Sigmoid colon (tissue), 7 donors: ENCODE data around the gene OGG1. TPM values are rescaled to one million over a fixed set of nuclear protein-coding genes. Genes with fewer than 3 reads are reported as not detected.

Source experiments
- DNase-seq: peaks from one replicate; pipeline ENCODE4 v3.0.0-alpha.2; 2019
- H3K27ac ChIP-seq, 4 donors: fragments of 200-600 bp; sonication (generic); one replicate each; pipeline ENCODE4 v1.5.1; 2016 to 2019; ENCODE audit warnings: mild to moderate bottlenecking in 1 of 4
- H3K27me3 ChIP-seq, 3 donors: fragments of 200-600 bp; sonication (generic); one replicate each; pipeline ENCODE4 v1.5.1; 2019; ENCODE audit warnings: mild to moderate bottlenecking in 1 of 3
- H3K36me3 ChIP-seq, 4 donors: fragments of 200-600 bp; sonication (generic); one replicate each; pipeline ENCODE4 v1.5.1; 2016 to 2019
- H3K4me1 ChIP-seq, 4 donors: fragments of 200-600 bp; sonication (generic); one replicate each; pipeline ENCODE4 v1.5.1; 2017 to 2019
- H3K4me3 ChIP-seq, 4 donors: fragments of 200-600 bp; sonication (generic); one replicate each; pipeline ENCODE4 v1.5.1; 2017 to 2019; ENCODE audit warnings: mild to moderate bottlenecking in 2 of 4, moderate library complexity in 1 of 4
- H3K9me3 ChIP-seq, 4 donors: fragments of 200-600 bp in 3 of 4; sonication (generic) in 3 of 4; one replicate each; pipeline versions ENCODE4 v1.5.1 to v1.6.1; 2013 to 2019
- EP300 ChIP-seq, 4 donors: sonication (generic); formaldehyde crosslinking; IDR thresholded peaks; one replicate each; pipeline ENCODE4 v1.6.1; 2017; ENCODE audit warnings: antibody characterized with exemption in 4 of 4
- POLR2A ChIP-seq, 2 donors: fragments of 450-650 bp; IDR thresholded peaks; one replicate each; pipeline ENCODE4 v1.6.1; 2016; ENCODE audit warnings: antibody characterized with exemption in 2 of 2, mild to moderate bottlenecking in 2 of 2, moderate library complexity in 2 of 2
- POLR2AphosphoS5 ChIP-seq, 4 donors: sonication (generic); formaldehyde crosslinking; IDR thresholded peaks; one replicate each; pipeline ENCODE4 v1.6.1; 2017; ENCODE audit warnings: antibody characterized with exemption in 4 of 4
- WGBS, 2 donors: extraction: QIAGEN DNeasy Blood & Tissue Kit; methylation state at CpG; one replicate each; pipeline ENCODE4 v1.1.7; 2013; 5-methylcytosine and 5-hydroxymethylcytosine counted together
- intact Hi-C: fragments of 100-400 bp; cut with DNase I; formaldehyde crosslinking; loops from one replicate; pipeline ENCODE4 v1.15.1; 2023
- polyA plus RNA-seq, 3 donors: library from polyadenylated mRNA; stranded (reverse); fragments of 200-250 nt; gene quantifications; one replicate each; pipeline ENCODE4 v1.2.3, GENCODE V29; 2013
- total RNA-seq, 4 donors: library from RNA; depleted of rRNA; stranded (reverse); fragments of >200 nt; gene quantifications; one replicate each; pipeline ENCODE4 v1.1.0, GENCODE V29; 2016
- TF ChIP-seq, protein P1 (sequence below), 4 experiments: fragments of 450-650 bp in 3 of 4; fragments of 200-600 bp in 1 of 4; IDR thresholded peaks; one replicate each; pipeline ENCODE4 v1.5.1; 2016 to 2019; ENCODE audit warnings: antibody characterized with exemption in 4 of 4, mild to moderate bottlenecking in 3 of 4, moderate library complexity in 2 of 4
- donor health status: healthy with polysubstance abuse.
- donor health status: Bipolar disorder and iron deficiency.
- donor health status: healthy.

The OGG1 gene
- total and polyA plus RNA-seq, 7 donors, result 15.6 to 34.6 (median 23.6) TPM

DNA sequence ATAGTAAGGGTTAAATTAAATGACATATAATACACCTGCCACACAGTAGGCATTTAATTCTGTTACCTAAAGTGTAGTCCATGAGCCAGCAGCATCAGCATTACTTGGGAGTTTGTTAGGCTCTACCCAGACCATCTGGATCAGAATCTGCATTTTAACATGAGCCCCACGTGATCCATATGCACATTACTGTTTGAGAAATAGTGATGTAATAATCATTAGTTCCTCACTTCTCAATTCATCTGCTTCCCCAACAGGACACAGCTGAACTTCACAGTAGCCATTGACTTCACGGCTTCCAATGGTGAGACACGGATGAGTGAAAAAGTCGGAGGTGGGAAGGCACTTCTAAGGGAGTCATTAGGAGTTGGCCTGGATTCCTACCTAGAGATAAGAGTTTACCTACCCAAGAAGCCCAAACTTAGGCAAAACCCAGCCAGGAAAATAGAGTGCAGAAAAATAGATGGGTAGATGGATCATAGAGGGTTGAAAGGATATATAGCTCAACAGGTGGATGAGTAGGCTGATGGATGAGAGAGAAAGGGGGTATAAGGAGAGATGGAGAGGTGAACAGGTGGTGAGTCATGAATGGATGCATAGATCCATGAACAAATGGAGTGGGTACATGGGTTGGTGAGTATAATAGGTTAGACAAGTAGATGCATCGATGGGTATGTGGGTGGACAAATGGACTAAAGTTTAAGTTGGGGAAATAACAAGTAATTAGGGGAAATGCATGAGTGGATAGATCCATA lies 32.8 kb upstream of the OGG1 start:
- Histone ChIP-seq H3K27ac (no peak overlapping the region), H3K36me3 (no peaks in the 10 kb centered on the region), H3K27me3 (no peaks in the 10 kb centered on the region), H3K4me1 (peaks cover 0 to 25% (median 10%) of the 10 kb centered on the region in 4 donors), H3K9me3 (no peaks in the 10 kb centered on the region), H3K4me3 (no peak overlapping the region)
- no peak for DNase-seq
- intact Hi-C loops, result loop anchor here (5.0 to 10.0 kb wide), 4 partner anchors 90 to 1020 kb away; no protein-coding TSS in a partner anchor
- 81 to 87% methylated on average over 5 of the region's 5 CpGs for WGBS, 2 donors
- no peak for TF ChIP-seq EP300 (IDR thresholded peaks at IDR 0.05)
- TF ChIP-seq POLR2AphosphoS5 (IDR thresholded peaks at IDR 0.05), result no peak
- TF ChIP-seq, protein P1, sequence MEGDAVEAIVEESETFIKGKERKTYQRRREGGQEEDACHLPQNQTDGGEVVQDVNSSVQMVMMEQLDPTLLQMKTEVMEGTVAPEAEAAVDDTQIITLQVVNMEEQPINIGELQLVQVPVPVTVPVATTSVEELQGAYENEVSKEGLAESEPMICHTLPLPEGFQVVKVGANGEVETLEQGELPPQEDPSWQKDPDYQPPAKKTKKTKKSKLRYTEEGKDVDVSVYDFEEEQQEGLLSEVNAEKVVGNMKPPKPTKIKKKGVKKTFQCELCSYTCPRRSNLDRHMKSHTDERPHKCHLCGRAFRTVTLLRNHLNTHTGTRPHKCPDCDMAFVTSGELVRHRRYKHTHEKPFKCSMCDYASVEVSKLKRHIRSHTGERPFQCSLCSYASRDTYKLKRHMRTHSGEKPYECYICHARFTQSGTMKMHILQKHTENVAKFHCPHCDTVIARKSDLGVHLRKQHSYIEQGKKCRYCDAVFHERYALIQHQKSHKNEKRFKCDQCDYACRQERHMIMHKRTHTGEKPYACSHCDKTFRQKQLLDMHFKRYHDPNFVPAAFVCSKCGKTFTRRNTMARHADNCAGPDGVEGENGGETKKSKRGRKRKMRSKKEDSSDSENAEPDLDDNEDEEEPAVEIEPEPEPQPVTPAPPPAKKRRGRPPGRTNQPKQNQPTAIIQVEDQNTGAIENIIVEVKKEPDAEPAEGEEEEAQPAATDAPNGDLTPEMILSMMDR (IDR thresholded peaks at IDR 0.05), result no peak
- TF ChIP-seq POLR2A (IDR thresholded peaks at IDR 0.05), result no peak

DNA sequence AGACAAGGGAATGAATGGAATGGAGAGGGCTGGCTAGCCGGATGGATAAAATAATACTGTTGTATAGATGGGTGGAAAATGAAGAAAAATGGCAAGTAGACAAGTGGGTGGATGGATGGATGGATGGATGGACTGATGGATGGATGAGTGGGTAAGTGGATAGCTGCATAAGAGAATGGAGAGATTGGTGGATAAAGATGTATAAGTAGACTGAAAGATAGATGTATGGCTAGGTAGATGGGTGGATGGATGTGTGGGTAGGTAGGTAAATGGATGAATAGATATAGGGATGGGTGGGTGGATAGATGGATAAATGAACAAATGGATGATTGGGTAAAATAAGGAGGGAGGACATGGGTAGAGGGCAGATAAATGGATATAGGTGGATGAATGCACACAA lies 32.2 kb upstream of the OGG1 start:
- H3K4me3 ChIP-seq, result no peak overlapping the region
- peaks cover 0 to 25% (median 10%) of the 10 kb centered on the region in 4 donors for H3K4me1 ChIP-seq
- H3K27me3 ChIP-seq, result no peaks in the 10 kb centered on the region
- DNase-seq, result no peak
- intact Hi-C loops, result loop anchor here (5.0 to 10.0 kb wide), 4 partner anchors 90 to 1020 kb away; no protein-coding TSS in a partner anchor
- 91 to 92% methylated on average over 1 of the region's 1 CpG for WGBS, 2 donors
- no peaks in the 10 kb centered on the region for H3K9me3 ChIP-seq
- H3K36me3 ChIP-seq, result no peaks in the 10 kb centered on the region
- H3K27ac ChIP-seq, result no peak overlapping the region
- TF ChIP-seq POLR2AphosphoS5 (IDR thresholded peaks at IDR 0.05) (no peak), POLR2A (IDR thresholded peaks at IDR 0.05) (no peak), EP300 (IDR thresholded peaks at IDR 0.05) (no peak)
- TF ChIP-seq, protein P1 (IDR thresholded peaks at IDR 0.05), result no peak

DNA sequence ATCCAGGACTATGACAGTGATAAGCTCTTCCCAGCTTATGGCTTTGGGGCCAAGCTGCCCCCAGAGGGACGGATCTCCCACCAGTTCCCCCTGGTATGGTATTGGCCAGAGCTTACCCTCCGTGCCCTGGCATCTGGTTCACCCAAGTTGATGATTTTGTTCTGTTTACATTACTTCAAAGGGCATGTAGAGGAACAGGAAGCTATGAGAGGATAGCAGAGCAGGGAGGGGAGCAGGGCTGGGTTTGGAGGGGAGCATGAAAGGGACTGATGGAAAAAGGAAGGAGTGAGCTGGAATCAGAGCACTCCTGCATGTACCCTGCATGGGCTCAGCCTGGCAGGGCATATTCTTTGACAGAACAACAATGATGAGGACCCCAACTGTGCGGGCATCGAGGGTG lies 31.6 kb upstream of the OGG1 start:
- Histone ChIP-seq H3K4me1 (peaks cover 0 to 25% (median 10%) of the 10 kb centered on the region in 4 donors), H3K4me3 (no peak overlapping the region), H3K27ac (no peak overlapping the region), H3K9me3 (no peaks in the 10 kb centered on the region), H3K36me3 (no peaks in the 10 kb centered on the region), H3K27me3 (no peaks in the 10 kb centered on the region)
- WGBS, 2 donors, result 56 to 68% methylated on average over 4 of the region's 4 CpGs
- no peak for DNase-seq
- TF ChIP-seq POLR2A (IDR thresholded peaks at IDR 0.05) (no peak), POLR2AphosphoS5 (IDR thresholded peaks at IDR 0.05) (no peak), EP300 (IDR thresholded peaks at IDR 0.05) (no peak)
- TF ChIP-seq, protein P1 (IDR thresholded peaks at IDR 0.05), result no peak
- intact Hi-C loops, result loop anchor here (5.0 to 10.0 kb wide), 4 partner anchors 89 to 1019 kb away; no protein-coding TSS in a partner anchor

DNA sequence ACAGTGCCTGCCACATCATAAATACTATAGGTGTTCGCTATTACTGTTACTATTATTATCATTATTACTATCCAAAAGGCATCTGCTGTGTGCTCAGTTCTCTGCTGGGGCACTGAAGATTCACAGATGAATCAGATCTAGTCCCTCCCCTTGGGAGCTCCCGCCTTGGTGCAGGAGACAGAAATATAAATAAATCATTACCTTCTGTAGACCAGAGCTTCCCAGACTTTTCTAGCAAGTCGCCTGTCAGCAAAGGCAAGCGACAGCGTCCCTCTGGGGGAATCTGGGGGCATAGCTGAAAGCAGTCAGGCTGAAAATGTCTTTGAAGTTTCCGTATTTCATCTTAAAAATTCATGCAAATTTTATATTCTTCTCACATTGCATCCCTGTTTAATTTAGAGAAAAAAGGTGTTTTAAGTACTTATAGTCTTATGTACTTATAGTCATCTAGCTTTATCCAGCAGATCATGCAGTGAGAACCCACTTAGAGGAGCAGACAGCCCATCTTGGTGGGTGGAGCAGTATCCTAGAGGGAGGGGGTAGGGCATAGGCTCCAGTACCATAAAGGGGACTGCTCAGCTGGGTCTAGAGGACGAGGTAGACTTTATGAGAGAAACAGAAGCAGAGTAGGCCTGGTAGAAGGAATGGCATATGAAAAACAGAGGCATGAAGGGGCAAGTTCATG lies 28.6 kb upstream of the OGG1 start:
- TF ChIP-seq POLR2AphosphoS5 (IDR thresholded peaks at IDR 0.05), result no peak
- no peak for TF ChIP-seq POLR2A (IDR thresholded peaks at IDR 0.05)
- TF ChIP-seq EP300 (IDR thresholded peaks at IDR 0.05), result no peak
- no peaks in the 10 kb centered on the region for H3K9me3 ChIP-seq
- intact Hi-C loops, result no loop called here
- WGBS, 2 donors, result 37 to 38% methylated on average over 7 of the region's 7 CpGs
- no peak for DNase-seq
- no peaks in the 10 kb centered on the region for H3K27me3 ChIP-seq
- no peak overlapping the region for H3K4me3 ChIP-seq
- H3K4me1 ChIP-seq, result peaks cover 0 to 14% (median 5%) of the 10 kb centered on the region in 4 donors
- no peak overlapping the region for H3K27ac ChIP-seq
- no peaks in the 10 kb centered on the region for H3K36me3 ChIP-seq

DNA sequence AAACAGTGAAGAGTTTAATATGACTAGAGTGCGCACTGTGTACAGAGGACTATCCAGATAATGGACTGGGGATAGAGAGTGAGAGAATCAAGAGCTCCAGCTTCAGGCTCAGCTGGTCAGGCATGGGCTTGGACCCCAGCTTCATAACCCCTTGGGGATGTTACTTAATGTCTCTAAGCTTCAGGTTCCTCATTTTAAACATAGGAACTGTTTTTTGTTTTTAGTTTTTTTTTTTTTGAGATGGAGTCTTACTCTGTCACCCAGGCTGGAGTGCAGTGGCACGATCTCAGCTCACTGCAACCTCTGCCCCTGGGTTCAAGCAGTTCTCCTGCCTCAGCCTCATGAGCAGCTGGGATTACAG lies 28.1 kb upstream of the OGG1 start:
- H3K4me3 ChIP-seq, result no peak overlapping the region
- no peaks in the 10 kb centered on the region for H3K36me3 ChIP-seq
- no peaks in the 10 kb centered on the region for H3K27me3 ChIP-seq
- TF ChIP-seq, protein P1 (IDR thresholded peaks at IDR 0.05), result no peak
- TF ChIP-seq POLR2A (IDR thresholded peaks at IDR 0.05) (no peak), POLR2AphosphoS5 (IDR thresholded peaks at IDR 0.05) (no peak), EP300 (IDR thresholded peaks at IDR 0.05) (no peak)
- no peaks in the 10 kb centered on the region for H3K9me3 ChIP-seq
- 64 to 74% methylated on average over 2 of the region's 2 CpGs for WGBS, 2 donors
- intact Hi-C loops, result no loop called here
- DNase-seq, result no peak
- peaks cover 0 to 10% (median 0%) of the 10 kb centered on the region in 4 donors for H3K4me1 ChIP-seq
- no peak overlapping the region for H3K27ac ChIP-seq
